NCI-H1417 treated with DMSO at 0.1 percent for 48 hours (cell line): ENCODE measurements around the gene CLSTN3.
A peak's percentile ranks its signal among the peaks of the same experiment; 100 is the strongest.
"Not testable (repeated sequence)": the region's sequence is repeated elsewhere in the genome, so short reads cannot be mapped to it uniquely, and the experiment has no call there.

ENCODE experiments used
- DNase-seq: peaks from one replicate; lab custom pipeline; 2025; lab: John Stamatoyannopoulos, UW

The CLSTN3 gene

DNA sequence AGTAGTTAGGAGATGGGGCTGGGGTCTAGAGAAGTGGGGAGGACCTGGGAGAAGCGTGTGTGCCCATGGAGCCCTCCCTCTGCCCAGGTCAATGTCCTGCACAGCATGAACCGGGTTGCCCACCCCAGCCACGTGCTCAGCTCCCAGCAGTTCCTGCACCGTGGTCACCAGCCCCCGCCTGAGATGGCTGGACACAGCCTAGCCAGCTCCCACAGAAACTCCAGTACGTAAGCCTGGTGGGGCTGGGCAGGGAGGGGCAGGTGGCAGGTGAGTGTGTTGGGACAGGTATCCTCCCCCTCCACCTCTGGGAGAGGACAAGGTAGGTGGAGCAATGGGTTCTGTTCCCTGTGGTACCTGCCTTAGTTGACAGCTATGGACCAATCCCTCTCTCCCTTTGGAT lies 20.7 kb downstream of the CLSTN3 start:
- no peak for DNase-seq

- DNase-seq = no peak
Measured at GRCh38 chr12:7151532-7151931, 21.4 kb downstream of the CLSTN3 start.

- DNase-seq = no peak
Measured at GRCh38 chr12:7152818-7153217, 22.6 kb downstream of the CLSTN3 start.

DNA sequence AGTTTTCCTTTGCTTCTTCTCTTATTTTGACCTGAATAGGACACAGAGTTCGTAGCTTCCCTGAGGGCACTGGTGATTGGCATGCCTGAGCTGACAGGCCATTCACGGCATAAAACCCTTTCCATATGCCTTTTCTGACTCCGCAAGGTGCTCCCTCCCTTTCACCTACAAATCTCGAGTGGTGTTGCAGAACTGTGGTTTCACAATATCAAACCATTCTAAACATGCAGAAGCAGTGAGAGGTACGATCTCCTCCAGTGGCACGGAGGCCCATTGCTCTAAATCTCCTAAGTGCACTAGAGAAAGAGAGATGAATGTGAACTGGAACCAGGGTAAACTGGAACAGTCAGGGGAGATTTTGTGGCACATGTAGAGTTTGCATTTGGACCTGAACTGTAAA lies 23.9 kb downstream of the CLSTN3 start:
- DNase-seq = no peak

GRCh38 chr12:7154901-7155470 lies 24.8 kb downstream of the CLSTN3 start:
- DNase-seq = no peak

GRCh38 chr12:7155471-7156034 lies 25.4 kb downstream of the CLSTN3 start:
- DNase-seq = no peak

DNA sequence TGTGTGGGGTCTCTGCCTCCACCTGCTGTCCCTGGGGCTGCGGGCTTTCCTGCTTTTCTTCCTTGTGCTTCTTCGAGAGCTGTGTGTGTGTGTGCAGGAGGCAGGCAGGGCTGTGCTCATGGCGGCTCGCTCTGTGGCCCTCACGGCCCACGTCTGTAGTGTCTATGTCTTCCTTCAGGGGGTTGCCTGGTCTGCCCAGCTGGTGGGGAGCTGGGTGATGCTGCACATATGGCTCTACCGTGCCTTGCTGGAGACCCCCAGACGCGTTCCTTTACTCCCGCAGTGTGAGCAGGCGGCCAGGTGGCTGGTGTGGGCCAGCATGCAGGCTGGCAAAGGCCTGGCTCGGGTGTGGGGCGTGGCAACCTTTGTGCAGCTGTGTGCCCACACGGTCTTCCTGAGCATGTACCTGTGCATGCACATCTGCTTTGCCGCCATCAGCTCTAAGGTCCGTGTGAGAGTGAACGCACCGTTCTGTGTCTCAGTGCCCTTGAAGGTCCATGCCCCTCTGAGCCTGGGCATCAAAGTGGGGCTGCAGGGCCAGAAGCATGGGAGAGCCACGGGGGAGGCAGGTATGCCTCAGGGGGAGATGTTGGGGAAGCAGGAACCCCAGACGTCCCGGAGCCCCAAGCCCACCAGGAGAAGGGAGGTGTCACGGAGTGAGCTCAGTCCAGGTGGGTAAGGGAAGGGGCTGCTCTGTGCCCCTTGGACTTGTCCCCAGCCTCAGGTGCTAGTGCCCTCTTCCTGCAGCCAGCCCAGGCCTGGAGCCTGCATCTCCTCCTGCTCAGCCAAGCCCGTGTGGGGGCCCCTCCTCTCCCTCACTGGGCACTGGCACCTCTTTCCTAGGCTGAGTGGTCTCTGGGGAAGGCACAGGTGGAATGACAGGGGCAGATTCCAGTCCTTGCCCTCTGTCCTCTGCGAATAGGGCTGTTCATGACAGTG lies 26.4 kb downstream of the CLSTN3 start:
- DNase-seq = no peak

GRCh38 chr12:7157391-7157790 lies 27.2 kb downstream of the CLSTN3 start:
- no peak for DNase-seq

- DNase-seq = no peak
Measured at GRCh38 chr12:7158781-7159609, 28.8 kb downstream of the CLSTN3 start.

- DNase-seq = no peak
Measured at GRCh38 chr12:7160183-7160582, 30.0 kb downstream of the CLSTN3 start.

- no peak for DNase-seq
Measured at GRCh38 chr12:7161327-7161726, 31.2 kb downstream of the CLSTN3 start.

DNA sequence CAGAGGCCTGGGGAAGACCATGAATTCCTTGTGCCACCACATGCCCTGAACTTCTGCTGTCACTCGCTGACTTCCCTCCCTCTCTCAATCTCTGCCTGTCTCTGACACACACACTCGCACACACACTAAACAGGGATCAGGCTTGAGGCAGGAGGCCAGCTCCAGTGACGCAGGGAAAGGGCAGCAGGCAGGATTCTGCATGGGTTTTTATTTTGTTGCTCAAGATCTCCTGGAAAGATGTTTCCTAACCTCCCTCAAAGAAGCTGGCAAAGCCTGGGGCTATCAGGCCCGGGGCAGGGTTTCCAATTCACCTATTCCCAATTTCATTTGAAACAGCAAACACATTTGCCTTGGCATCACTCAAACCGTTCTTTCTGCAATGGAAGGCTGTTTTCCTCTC lies 31.6 kb downstream of the CLSTN3 start:
- DNase-seq = no peak

GRCh38 chr12:7162691-7163114 lies 32.5 kb downstream of the CLSTN3 start:
- peak; percentile 65 for DNase-seq

- no peak for DNase-seq
Measured at GRCh38 chr12:7169951-7170350, 39.8 kb downstream of the CLSTN3 start.

DNA sequence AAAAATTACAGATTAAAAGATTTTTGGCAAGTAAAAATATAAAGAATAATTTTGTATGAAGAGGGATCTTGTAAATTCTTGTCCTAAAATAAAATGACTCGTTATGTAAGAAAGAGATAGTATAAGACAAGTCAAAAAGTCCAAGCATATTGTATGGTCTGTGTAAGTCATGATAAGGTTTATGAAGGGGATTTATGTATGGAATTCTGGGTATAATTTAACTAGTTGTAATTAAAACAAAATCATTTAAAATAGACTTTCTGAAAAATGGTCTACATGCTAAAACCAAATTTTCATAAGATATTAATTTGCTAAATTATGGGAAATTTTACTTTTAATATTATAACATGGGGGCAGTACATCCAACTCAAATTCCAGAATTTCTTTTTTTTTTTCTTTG lies 41.7 kb downstream of the CLSTN3 start:
- DNase-seq = no peak

DNA sequence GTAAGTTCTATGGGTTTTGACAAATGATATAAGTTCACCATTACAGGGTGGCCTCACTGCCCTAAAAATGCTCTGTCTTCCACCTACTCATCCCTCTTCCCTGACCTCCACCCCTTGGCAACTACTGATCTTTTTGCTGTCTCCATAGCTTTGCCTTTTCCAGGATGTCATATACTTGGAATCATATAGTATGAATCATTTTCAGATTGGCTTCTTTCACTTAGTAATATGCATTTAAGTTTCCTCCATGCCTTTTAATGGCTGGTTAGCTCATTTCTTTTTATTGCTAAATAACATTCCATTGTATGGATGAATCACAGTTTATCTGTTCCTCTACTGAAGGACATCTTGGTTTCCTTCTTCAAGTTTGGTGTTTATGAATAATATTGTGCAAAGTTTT lies 45.3 kb downstream of the CLSTN3 start:
- no peak for DNase-seq

GRCh38 chr12:7176595-7176994 lies 46.4 kb downstream of the CLSTN3 start:
- DNase-seq = no peak

DNA sequence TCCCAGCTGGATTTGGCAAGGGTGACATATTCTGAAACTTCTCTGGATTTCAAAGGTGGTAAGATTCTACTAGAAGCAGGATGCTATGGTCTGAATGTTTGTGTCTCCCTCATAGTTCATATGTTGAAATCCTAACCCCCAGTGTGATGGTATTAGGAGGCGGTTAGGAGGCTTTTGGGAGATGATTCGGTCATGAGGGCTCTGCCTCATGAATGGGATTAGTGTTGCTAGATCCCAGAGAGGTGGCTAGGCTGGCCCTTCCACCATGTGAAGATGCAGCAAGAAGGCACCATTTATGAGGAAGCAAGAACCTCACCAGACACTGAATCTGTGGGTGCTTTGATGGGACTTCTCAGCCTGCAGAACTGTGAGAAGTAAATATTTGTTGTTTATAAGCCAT lies 48.3 kb downstream of the CLSTN3 start:
- DNase-seq = no peak

- DNase-seq = no peak
Measured at GRCh38 chr12:7180685-7181084, 50.5 kb downstream of the CLSTN3 start.

GRCh38 chr12:7186058-7186457 lies 55.9 kb downstream of the CLSTN3 start:
- DNase-seq = not testable (repeated sequence)

GRCh38 chr12:7188562-7189397 lies 58.6 kb downstream of the CLSTN3 start:
- DNase-seq = no peak
